ENCODE results near the gene ATG7.
"Not testable (repeated sequence)": the region's sequence is repeated elsewhere in the genome, so short reads cannot be mapped to it uniquely, and the experiment has no call there.

Gene ATG7

DNA sequence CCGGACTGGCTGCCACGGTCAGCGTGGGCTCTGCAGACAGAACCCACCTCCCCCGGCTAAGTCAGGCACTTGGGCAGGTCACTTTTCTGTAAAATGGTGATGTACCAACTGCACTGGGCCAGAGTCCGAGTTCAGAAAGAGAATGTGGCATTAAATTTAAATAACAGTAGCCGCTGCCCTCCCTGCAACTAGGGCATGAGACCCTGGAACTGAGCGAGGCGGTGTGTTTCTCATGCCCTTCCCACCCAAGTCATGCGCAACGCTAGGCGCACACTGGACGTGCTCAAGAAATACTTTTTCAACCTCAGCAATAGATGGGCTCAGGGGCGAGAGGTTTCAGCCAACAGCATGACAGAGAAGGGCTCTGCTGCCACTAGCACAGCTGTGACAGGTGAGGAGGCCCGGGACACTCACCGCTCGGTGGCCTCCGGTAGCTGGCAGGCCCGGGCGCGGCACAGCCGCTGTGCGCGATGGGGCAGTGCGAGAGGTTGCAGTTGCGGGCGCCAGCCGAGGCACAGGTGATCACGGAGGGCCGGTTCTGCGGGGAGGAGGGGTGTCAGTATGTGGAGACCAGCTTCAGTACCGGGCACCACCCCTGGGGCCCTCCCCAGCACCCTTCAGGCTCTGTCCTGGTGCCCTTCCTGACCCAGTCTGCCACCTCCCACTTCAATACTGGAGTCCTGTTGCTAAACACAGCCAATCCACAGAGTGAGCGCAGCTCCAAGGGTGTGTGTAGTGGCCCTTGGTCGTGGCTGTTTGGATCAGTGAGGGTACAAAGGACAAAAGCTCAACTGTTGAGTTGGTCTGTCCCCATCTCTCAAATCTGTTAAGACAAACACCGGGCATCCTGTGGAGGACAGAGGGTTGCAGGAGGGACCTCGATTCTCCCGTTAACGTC lies 287.0 kb downstream of the ATG7 start:
- DNase-seq, result no peak

DNA sequence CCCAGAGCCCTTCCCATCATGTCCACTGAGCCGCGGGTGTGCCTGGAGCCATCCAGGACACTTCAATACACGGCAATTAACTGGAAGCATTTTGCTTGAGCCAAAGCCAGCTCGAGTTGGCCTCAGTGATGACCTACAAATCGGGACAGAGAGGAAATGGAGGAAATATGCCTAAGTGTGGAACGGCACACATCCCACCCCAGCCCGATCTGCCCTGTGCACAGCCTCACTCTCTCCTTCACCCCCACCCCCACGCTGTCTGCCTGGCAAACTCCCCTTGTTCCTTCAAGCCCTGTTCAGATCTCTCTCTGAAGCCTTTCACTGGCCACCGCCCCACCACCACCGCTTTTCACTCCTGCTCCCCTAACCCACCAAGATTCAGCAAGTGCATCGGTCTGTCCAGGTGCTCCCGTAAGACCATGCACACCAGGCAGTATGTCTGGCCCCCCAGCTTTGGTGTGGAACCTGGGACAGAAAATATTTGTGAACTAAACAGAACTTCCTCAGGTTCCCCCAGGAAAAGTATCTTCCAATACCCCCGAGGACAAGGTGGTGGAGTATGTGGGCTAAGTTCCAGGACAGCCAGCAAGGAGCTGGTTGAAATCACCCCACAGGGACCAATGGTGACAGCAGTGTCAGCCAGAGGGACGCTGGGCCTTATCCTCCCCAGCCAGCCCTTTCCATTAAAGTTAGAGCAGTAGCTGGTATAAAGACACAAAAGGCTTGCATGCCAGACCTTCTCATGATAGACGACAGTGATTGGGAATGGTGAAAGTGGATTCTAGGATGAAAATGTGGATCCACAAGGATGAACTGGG lies 287.8 kb downstream of the ATG7 start:
- no peak for DNase-seq

DNA sequence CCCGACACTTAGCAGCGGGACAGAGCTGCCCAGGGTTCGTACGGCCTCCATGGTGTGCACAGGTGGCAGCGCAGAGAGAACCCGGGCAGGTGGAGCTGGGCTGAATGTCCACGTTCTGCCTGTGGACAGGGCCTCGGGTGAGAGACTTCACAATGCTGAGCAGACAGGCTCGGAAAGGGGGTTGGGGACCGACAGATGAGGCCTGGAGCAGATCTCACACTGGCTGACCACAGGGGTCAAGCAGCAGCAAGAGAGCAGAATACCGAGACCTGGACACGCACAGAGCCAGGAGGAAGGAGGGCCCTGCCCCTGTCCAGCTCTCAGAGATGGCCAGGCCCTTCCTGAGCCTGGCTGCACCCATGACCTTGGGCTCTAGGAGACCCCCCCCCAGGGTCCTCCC lies 288.5 kb downstream of the ATG7 start:
- no peak for DNase-seq

DNA sequence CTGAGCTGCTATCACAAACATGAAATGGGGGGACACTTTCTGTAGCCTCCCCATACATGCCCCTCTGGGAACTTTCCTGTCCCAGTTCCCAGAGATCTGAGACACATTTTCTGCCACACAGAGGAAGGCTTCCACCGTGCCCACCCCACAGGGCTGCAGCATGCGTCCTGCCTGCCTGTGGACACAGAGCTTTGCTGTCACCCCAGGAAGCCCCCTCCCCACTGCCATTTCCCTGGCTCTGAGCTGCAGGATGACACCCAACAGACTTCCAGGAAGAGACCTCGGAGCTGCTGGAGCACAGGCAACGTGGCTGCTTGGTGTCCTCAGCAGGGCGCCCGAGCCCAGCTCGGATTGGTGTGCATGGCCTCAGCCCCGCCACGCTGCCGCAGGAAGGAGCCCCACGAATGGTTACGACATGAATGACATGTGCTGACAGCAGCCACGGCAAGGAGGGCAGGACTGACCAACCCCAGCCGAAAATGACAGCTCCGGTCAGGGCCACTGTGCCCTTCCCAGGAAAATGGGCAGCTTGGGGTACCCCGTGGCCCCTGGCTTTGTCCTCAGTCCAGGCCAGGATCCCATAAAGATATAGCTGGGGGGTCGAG lies 290.2 kb downstream of the ATG7 start:
- DNase-seq, result no peak

DNA sequence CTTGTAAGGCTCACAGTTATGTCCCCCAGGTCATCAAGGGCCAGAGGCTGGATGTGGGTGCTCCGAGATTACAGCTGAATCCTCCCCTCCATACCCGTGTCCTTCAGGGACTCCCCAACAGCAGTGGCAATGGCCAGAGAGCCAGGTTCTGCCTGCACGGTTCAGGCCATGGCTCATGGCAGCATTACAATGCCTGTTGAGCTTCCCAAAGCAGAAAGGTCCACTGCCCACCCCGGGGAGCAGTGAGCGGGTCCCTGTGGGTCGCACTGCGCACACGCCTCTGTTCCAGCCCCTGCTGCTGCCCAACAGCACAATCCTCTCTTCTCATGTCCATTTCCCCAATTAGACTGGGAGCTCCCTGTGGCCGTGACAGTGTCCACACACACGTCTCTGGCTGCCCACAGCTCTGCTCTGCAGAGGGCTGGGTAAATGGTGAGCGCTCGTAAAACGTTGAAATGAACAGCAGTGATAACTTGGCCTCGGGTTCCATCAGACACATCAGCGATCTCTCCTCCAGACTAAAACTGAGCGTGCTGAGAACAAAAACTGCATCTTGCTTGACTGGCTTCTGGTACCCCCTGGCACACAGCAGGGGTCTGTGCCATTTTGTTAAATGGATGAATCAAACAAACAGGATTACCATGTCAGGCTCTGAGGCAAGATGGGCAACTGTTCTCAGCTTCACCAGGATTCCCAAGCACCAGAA lies 291.1 kb downstream of the ATG7 start:
- DNase-seq, result no peak

DNA sequence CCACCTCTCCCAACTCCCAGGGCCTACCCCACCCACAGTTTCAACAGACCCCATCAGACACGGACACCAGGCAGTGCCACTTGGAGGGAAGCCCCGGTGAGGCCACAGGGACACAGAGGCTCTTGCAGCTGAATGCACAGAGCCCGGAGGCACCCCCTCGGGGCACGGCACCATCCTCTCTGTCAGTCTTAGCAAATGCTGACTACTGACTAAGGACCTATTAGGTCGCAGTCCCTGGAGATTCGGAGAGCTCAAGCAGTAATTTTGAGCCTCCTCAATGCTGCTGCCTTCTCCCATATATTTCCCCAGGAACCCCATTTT lies 291.6 kb downstream of the ATG7 start:
- DNase-seq, result no peak

DNA sequence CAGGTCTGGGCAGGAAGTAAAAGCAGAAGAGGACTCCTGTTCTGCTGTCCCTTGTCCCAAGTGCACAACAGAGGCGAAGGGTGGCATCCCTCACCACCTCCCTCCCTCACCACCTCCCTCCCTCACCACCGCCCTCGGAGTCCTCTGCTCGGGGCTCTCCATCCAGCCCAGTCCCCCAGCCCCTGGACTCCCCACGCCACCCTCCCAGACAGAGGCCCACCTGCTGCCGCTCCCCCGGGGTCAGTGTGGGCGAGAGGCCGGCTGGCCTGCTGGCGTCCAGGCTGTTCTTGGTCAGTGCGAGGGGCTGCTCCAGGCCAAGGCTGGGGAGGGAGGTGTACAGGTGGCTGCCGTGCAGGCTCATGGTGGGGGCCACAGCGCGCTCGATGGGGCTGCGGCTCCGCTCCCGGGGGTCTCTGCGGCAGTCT lies 292.4 kb downstream of the ATG7 start:
- no peak for DNase-seq

DNA sequence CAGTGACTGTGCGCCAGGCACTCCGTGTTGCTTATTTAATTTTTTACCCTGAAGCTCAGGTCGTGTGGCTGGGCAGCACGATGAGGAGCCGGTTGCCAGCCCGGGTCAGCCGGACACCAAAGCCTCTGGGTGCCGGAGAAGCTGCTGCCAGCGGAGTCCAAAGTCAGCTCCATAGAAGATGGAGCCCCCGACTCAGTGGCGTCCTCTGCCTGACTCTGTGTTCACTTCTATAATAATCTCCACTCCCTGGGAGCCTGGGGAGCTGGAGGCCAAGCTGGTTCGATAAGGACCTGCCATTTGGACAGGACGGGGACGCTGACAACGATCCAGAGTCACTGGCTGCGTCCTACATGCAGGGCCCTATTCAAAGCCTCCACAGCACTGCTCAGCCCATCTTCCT lies 292.9 kb downstream of the ATG7 start:
- DNase-seq, result no peak

DNA sequence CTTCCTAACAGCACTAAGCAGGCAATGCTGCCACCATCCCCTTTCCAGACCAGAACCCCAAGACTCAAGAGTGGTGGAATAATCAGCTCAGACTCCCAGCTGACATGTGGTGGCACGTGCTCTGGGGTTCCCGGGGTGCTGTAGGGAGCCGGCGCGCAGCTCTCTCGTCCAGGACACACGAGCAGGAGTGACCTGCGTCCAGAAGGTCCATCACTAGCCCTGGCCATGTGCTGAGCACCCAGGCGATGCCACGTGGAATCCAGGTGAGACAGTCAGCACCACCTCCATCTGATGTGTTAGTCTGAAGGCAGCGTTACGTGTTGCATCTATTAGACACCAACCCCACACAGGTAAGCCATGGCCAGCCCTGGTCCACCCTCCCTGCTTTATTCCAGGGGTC lies 293.3 kb downstream of the ATG7 start:
- no peak for DNase-seq

DNA sequence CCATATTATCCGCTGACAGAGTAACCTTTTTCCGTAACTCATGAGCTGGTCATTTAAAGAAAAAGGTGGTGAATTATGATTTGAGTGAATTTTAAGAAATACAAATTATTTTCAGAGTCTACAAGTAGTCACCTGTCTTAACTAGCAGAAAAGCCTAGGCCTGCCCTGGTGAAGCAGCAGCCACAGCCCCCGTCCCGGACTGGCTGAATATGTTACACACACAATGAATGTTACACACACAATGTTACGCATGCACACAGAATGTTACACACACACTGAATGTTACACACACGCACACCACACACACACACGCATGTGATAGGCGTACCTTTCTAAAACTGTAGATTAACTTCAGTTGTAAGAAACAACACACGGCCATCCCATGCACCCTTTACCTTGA lies 293.7 kb downstream of the ATG7 start:
- no peak for DNase-seq

DNA sequence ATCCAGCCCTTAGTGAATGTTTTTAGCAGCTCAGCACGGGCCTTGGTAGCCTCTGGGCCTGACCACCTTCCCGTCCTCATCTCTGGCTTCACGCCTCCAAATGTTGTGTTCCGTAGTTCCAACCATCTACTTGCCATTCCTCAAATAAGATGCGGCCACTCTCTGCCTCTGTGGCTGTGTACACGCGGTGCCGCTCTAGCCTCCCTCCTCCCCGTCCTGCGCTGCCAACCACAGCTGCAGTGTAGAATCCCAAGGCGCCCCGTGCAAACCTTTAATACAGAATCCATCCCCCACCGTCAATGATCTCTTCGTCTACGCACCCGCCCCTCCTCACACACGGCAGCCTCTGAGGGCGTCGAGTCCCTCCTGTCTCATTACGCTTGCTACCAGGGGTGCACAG lies 294.3 kb downstream of the ATG7 start:
- DNase-seq, result no peak

DNA sequence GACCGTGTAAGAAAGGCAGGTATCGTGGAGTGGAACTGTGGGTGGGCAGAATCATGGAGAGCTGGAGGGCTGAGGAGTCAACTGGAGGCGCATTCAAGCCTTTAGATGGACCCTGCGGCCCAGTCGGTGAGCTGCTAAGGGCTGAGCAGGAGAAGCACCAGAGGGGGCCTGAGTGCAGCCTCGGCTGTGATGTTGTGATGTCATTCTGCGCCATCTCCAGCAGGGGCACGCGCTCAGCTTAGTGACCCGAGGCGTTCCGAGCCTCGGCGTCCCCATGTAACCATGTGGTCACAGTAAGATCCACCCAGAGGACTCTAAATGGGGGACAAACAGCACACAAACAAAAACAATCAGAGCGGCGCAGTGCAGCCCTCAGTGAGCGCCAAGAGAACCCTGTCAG lies 294.7 kb downstream of the ATG7 start:
- DNase-seq, result peak; percentile 23

DNA sequence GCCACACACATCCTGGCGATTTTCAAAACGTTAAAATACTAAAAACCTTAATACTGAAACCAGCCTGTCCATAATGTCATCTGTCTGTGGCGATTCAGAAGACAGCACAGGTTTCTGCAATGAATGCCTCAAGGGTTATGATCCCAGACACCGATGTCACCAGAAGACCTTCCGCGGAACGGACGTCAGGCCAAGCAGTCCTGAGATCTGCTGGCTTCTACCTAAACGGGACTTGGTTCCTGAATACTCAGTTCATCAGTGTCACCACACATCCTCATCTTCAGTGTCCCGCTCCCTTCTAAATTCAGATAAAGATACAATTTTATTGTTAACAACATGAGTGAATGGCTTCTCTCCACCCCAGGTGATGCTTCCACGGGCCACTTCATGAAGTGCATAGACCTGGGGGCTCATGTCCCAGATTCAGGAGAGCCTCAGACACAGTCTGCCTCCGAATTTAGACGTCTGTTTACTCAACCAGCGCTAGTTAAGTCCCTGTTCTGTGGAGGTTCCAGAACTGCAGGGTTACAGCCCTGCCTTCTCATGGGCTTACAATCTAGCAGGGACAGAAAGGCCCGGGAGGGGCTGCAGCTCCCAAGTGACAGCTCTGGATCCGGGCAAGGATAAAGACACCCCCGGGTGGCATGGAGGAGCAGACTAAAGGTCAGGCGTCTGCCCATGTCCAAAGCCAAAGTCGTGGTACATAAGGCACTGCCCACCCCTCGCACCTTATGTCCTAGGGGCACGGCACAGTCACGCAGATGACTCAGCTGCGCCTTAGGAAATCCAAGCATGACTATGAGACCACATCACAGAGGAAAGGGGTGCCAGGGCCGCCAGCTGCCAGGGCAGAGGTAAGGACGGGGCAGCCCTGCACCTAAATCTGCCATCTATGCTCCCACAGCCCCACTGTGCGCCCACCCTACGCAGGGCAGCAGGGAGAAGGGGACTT lies 295.6 kb downstream of the ATG7 start:
- no peak for DNase-seq

DNA sequence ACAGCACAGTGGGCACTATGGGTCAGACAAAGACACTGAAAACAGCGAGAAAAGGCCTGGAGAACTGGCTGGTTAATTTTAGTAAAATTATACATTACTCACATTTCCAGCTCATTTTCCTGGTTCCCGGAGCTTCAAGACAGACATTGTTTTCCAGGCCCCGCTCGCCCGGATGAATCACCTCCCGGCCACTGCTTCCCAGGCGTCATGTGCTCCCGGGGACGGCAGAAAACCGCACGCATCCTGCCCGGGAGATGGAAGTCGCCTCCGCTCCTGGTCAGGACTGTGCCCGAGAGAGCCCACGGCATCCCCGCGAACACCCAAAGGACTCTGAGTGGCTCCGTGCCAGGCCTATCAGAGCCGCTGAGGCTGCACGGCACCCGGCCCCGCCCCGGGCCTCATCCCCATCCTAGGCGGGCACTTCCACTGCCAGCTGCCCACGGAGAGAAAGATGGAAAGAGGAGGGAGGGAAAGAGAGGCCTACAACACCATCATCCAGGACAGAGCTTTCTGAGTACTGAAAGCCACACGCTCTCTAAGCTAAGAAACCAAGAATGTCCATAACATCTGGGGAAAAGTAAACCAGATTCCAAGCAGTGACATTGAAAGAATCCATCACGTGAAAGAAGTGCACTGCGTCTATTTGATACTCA lies 296.4 kb downstream of the ATG7 start:
- no peak for DNase-seq

DNA sequence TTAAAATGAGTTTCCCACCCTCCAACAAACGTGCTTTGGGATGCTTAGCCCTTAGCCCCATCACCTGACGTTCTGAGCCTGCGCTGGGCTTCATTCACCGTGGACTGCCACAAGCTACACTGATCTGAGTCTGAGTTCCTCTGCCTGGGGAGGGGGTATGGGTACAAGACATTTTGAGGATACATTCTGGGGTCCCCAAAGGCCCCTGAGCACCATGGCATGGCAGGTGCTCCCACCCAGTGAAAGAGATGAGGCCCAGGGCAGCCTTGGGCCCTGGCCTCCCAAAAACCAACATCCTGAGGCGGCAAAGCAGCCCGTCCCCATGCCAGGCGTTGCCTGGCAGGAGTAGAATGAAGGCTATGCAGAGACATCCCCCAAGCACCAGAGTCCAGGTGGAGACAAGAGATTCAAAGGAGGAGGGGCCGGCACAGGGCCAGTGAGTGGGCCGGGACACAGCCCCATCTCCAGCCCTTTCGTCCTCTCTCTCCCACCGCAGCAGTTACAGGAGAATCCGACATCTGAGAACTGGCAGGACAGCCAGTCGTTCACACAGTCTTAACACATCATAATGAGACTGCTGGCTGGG lies 297.1 kb downstream of the ATG7 start:
- no peak for DNase-seq

DNA sequence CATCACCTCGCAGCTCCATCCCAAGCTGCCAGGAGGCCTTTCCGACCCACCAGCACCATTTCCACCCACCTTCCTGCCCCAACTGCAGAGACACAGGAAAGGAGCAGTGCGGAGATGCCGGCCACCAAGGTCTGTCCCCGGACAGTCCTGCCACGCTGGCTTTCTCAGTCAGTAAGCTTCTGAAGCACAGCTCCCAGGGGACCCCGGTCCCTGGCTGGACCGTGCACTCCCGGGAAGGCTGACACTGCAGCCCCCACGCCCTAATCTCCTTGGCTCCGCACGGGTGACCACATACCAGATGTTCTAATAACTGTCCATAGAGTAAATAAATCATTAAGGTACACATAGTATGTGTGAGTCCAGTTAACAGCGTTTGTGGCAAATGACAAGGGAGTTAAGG lies 298.1 kb downstream of the ATG7 start:
- DNase-seq, result no peak

DNA sequence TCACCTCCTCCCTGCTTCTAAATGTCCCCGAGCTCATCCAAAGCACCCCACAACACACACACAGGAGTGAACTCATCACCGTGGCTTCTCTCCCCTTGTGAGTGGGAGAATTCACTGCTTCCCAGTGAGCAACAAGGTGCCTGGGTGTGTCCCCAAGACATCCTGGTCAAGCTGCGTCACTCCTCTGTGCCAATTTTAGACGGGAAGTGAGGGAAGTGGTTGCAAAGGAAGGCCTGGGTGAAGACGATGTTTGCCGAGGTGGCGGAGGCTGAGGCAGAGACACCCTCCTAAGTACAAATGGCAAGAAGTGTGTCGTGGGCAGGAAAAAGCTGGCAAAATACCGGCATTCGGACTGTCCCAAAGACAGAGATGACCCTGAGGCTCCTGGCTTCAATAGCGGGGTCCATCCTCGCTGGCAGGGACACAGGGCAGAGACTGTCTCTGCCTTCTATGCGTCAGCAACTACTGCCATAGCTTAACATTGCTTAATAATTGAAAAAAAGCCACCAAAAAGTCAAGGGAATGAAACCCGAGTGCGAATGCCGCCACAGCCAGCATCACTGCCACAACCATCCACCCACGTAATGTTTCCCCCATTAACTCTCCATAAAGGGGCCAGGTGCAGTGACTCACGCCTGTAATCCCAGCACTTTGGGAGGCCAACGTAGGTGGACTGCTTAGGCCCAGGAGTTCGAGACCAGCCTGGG lies 298.7 kb downstream of the ATG7 start:
- DNase-seq, result peak; percentile 24

DNA sequence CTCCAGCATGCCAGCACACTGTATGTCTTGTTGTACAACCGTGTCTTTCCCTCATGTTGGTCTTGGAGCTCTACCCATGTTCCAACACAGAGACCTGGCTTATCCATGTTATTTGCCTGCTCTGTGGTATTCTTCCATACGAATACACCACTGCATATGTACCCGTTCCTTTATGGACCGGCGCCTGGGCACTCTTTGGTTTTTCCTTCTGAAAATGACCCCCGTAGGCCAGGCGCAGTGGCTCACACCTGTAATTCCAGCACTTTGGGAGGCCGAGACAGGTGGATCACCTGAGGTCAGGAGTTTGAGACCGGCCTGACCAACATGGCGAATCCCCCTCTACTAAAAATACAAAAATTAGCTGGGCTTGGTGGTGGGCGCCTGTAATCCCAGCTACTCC lies 300.5 kb downstream of the ATG7 start:
- not testable (repeated sequence) for DNase-seq

DNA sequence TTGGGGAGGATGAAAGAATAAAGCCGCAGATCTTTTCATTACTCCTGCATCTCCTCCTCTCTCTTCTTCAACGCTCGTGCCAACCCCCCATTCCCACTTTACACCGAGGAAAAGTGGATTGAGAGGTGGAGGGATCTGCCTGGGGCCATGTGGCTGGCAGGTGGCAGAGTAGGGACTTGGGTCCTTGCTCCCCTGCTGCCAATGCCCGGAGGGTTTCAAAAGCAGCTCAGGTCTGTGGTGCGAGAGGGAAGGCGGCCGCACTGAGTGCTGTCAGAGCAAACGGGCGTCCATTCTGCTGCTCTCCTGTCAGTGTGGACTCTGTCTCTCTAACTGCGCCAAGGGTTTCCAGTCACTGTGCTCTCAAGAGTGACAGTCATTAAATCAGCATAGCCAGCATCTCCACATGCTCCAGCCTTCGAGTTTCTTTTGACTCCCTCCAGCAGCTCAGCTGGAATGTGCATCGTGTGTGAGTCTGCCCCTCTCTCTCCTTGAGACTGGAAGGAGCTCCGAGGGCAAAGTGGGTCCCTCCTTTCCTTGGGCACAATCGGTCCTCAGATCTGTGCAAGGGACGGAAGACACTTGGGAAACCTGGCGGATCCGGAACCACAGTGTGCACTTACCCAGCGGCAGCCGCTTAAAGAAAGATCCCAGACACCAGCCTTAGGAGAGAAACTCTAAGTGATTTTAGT lies 302.9 kb downstream of the ATG7 start:
- no peak for DNase-seq

DNA sequence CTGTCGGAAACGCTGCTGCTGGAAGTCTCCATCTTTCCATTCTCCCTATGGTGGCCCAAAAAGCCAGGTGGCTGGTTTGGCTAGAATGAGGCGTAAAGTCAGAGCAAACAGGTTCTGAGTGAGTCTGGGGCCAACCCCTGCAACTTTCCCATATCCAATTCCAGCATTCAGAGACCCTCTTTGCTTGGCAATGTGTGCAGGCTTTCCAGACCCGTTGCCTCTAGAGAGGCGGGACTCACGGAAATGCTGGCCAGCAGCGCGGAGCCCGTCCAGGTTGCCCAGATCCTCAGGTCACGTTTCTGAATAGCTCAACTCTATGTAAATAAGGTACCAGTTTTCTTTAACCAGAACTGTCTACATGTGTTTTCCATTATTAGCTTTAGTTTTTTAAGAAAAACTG lies 303.5 kb downstream of the ATG7 start:
- no peak for DNase-seq

Data from hematopoietic multipotent progenitor cell treated with erythropoietin and hydrocortisone succinate and interleukin-3 and kit ligand, for 4 days (in vitro differentiated cells).